Measurements from ENCODE around the gene CCNG1.
"Not testable (repeated sequence)": the region's sequence is repeated elsewhere in the genome, so short reads cannot be mapped to it uniquely, and the experiment has no call there.

CCNG1 gene, protein sequence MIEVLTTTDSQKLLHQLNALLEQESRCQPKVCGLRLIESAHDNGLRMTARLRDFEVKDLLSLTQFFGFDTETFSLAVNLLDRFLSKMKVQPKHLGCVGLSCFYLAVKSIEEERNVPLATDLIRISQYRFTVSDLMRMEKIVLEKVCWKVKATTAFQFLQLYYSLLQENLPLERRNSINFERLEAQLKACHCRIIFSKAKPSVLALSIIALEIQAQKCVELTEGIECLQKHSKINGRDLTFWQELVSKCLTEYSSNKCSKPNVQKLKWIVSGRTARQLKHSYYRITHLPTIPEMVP

DNA sequence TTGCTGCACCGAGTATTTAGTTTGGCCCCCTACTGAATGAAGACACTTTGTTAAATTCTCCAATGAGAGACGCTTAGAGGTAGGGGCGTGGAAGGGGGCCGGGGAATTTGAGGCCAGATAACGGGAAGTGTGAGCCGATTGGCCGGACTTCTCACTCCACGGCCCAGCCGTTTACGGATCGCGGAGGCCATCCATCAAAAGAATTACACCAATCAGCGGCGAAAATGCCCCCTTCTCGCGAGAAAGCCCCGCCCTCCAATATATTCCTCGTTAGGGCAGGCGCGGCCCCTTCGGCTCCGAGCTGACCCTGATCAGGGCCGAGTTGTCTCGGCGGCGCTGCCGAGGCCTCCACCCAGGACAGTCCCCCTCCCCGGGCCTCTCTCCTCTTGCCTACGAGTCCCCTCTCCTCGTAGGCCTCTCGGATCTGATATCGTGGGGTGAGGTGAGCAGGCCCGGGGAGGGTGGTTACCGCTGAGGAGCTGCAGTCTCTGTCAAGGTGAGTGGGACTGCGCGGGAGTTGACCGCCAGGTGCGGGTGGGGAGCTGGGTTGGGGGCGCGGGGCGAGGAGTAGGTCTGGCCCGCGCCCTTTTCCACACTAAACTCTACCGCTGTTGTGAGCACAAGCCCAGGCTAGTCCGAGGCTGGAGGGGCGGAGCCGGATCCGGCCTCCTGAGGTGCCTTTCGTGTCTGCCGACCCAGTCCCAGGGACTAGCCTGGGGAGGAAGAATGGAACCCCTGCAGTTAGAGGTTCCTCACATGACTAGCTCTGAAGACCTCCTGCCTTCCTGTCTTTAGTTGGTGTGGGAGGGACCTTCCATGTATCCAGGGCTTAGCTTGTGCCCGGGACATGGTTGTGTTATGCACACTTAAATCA, at the start of gene CCNG1:
Gene CCNG1 (plus strand): TSS at position 287 of the 874 bp plus-strand sequence. CDS start 1,662 bp downstream, outside the sequence.
- DNase-seq = peak; percentile 72 to 94

DNA sequence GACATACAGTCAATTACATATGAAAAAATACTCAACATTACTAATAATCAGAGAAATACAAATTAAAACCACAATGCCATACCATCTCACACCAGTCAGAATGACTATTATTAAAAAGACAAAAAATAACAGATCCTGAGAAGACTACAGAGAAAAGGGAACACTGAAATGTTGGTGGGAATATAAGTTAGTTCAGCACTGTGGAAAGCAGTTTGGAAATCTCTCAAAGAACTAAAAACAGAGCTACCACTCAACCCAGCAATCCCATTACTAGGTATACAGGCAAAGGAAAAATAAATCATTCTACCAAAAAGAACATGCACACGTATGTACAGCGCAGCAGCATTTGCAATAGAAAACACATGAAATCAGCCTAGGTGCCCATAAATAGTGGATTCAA, 41.6 kb upstream of the CCNG1 start:
- no peak for DNase-seq

DNA sequence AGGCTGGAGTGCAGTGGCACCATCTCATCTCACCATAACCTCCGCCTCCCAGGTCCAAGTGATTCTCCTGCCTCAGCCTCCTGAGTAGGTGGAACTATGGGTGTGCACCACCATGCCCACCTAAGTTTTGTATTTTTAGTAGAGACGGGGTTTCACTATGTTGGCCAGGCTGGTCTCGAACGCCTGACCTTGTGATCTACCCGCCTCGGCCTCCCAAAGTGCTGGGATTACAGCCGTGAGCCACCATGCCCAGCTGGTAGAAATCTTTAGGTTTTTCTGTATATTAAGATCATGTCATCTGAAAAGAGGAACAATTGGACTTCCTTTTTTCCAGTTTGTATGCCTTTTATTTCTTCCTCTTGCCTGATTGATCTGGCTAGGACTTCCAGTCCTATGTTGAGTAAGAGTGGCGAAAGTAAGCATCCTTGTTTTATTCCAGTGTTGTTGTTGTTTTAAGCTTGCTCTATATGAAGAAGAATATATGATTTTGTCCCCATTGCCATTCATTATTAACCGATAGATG, 40.5 kb upstream of the CCNG1 start:
- DNase-seq = not testable (repeated sequence)

DNA sequence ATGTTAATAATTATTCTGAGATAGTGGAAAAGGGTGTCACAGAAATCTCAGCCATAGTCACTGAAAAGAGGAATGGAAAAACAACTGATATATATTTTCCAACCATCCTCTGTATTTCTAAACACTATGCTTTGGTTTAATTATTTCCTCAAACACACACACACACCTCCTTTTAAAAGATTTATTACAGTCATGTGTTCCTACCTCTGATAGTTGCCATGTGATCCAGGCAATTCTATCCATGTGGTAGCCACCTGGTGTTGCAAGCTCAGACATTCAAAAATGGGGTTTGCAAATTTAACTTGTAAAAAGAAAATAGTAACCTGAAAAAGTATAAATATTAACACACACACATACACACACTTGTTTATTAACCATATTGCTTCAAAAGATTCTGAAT, 40.0 kb upstream of the CCNG1 start:
- DNase-seq = no peak

DNA sequence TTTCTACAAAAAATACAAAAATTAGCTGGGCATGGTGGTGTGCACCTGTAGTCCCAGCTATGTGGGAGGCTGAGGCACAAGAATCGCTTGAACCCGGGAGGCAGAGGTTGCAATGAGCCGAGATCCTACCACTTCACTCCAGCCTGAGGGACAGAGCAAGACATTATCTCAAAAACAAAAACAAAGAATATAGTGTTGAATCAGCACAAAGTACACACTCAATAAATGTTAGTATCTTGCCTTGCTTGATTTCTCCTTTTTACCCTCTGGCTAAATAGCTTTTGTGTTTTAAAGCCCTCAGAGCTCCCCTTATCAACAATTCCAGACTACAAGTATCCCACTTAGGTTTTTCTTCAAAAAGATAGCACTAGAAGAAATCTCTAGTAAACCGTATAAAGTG, 37.5 kb upstream of the CCNG1 start:
- DNase-seq = no peak

DNA sequence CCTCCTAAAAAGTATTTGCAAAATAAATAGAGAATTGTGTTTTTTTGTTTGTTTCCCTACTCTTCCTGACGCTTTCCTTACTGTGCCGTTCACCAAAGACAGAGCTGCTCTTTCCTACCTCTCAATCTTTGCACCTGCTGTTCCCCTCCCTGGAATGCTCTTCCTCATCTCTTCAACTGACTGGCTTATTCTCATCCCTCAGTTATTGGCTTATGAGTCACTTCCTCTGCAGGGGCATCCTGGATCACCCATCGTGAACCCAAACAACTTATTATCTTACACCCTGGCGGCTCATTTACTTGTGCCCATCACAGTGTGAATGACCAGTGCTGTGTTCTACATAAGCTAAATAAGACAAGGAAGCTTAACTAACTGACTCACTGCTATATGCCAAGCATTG, 36.1 kb upstream of the CCNG1 start:
- no peak for DNase-seq

DNA sequence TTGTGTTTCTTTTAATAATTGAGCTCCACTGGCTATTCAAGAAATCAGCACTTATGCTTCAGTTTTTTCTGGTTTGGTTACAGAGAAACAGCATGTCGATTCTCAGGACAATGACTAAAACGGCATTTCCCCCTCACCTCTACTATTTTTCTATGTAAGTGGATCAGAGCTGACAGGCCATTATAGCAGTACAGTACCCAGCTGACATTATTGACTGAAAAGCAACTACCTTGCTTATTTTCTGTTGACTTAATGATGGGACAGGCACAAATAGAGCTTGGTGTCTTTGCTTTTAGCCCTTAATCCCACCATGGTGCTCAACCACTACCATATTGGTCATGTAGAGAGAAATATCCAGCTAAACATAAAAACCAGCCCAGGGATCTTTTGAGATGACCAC, 35.4 kb upstream of the CCNG1 start:
- DNase-seq = no peak

DNA sequence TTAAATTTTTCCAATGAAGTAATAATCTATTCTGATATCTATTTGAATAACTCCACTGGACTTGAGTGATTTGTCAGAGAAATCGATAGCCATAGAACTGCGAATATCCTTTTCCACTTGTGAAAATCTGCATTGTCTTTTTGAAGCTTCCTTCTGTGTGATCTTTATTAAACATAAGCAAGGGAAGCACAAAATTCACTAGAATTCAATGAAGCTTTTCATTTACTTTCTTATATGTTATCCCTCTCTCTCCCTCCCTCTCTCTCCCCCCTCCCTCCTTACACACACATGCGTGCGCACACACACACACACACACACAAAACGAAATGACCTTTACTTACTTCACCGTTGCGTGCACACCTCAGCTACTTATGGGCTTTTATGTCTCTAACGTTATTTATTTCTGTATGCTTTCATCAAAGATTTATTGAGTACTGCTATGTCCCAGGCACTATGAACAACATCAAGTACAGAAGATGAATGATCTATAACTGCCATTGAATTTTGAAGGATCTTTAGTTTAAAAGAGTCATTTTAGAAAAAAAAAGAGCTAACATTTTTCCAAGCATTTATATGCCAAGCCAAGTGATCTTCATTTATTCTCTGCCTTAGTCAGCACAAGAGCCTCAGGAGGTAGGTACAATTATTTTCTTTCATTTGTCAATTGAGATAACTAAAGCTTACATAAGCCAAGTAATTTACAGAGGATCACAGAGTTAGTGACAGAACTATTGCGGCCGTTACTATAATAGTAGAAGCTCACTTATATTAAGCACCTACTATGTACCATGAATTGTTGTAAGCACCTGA, 32.8 kb upstream of the CCNG1 start:
- no peak for DNase-seq

DNA sequence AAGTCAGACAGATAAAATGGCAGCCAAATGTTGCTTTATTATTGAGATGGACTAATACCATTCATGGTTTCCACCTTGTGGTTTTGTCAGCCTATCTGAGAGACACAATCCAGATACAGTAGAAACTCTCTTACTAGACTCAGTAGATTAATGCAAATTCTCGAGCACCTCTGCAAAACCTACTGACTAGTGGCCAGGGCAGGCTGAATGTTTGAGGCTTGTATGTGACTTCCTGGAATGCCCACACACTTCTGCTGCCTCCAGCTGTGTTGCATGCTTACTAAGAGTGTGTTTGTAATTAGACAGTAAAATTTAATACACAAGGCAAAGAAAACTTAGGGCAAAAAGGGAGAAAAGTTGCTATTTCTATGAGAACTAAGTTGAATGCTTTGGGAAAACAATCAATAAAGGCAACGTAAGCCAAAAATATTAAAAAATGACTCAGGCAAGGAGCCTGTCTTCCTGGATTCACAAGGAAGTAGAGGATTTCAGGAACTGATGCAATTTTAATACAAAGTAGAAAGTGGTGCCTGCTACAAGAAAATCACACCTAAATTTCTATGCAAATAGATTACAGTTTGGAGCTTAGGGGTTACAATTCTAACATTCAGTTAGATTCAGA, 30.2 kb upstream of the CCNG1 start:
- DNase-seq = no peak

DNA sequence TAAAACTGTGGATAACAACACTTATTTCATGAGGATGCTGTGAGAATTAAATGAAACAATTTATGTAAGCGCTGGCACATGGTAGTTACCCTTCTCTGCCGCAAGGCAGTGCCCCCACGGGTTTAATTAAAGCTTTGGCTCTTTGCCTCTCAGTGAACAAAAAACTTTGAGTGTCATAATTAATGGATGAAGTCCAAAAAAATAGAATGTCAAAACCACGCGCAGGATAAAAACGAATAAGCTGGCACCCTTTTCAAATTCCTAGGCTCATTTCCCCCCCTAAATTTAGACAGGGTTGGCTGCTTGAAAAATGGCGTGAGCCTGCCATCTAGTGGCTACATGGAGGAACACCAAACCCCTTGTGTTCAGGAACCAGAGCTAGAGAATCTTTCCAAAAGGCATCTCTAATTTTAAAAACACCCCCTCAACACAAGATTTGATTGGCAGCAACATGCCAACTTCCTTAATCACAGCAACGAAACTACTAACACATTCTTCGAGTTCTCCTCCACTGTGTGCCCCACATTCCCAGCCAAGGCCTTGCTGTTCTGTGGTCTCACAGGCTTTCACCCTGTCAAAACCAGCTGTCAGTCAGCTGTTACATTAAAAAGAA, 29.0 kb upstream of the CCNG1 start:
- peak; percentile 7 to 32 for DNase-seq

DNA sequence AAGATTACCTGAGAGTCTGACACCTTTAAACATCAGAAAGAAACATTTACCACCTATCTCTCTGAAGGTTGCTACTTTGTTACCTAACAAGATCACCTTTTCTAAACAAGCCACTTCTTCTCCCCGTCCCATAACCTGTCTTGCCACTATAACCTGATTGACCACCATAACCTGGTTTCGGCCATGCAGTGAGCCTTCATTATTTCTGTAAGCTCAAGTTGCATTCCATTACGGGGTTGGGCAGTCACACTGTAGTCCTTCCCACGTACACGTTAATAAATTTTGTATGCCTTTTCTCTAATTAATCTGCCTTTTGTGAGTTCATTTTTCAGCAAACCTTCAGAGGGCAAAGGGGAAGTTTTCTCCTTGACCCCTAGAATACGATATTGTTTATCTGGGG, 28.0 kb upstream of the CCNG1 start:
- no peak for DNase-seq

DNA sequence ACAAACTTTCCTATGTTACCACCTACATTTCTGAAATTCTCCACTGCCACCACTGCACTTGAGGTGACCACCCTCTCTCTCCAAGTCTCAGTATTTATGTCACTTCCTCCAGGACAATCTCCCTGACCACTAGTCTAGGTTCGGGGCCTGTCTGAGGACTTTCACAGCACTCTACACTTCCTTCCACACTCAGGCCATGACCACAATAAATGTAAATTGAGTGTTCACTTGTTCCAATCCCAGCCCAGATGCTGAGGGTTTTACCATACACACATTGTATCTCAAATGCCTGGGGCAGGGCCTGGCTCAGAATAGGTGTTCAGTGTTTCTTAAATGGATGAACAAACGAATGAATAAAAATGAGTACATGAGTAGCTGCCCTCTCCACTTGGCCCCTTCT, 26.9 kb upstream of the CCNG1 start:
- DNase-seq = no peak

DNA sequence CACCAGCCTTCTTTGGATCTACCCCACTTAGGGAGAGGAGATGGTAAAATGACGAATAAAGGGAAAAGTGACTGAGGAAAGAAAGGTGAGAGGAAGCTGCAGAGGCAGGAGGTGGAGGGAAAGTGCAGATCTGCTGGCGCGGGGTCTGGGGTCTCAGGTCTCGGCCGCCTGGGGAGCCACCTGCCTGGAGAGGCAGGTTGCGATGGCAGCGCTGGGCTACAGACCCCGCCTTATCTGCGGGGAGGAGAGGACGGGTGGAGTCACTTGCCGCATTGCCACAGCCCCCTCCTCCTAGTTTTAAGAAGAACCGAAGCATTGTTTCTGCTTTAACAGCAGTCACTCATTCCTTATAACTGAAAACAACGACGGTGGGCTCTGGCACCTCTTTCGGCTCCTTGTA, 21.7 kb upstream of the CCNG1 start:
- DNase-seq = not testable (repeated sequence)

DNA sequence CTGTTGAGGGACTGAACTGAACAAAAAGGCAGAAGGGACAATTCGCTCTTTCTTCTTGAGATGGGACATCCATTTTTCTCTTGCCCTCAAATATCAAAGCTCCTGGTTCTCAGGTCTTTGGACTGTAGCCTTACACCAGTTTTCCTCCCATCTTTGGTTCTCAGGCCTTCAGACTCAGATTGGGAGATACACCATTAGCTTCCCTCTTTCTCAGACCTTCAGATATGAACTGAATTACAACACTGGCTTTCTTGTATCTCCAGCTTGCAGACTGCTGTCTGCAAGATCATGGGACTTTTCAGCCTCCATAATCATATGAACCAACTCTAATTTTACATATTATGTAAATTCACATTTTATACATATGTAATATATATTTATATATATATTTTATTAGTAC, 12.6 kb upstream of the CCNG1 start:
- DNase-seq = peak in 1 of 2 donors; percentile 23

DNA sequence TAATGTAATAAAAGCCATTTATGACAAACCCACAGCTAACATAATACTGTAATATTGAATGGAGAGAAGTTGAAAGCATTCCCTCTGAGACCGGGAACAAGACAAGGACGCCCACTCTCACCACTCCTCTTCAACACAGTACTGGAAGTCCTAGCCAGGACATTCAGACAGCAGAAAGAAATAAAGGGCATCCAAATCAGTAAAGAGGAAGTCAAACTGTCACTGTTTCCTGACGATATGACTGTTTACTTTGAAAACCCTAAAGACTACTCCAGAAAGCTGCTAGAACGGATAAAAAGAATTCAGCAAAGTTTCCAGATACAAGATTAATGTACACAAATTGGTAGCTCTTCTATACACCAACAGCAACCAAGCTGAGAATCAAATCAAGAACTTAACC, 11.3 kb upstream of the CCNG1 start:
- DNase-seq = peak in 1 of 2 donors; percentile 84

DNA sequence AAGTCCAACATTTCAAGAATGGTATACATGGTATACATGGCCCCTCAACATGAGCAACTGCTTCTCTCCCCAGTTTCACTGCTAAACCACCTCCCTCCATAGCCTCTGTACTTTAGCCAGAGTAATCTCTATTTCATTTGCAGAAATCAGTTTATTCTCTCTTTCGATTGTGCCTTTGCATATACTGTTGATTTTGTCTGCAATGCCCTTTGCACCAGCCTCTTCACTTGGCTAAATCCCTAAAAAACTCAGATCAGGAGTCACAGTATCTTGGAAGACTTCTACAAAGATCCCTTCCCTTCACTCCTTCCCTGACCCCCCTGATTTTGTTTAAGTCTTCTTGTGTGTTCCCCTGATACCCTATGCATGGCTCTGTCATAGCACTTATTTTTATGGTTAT, 4.9 kb upstream of the CCNG1 start:
- no peak for DNase-seq

DNA sequence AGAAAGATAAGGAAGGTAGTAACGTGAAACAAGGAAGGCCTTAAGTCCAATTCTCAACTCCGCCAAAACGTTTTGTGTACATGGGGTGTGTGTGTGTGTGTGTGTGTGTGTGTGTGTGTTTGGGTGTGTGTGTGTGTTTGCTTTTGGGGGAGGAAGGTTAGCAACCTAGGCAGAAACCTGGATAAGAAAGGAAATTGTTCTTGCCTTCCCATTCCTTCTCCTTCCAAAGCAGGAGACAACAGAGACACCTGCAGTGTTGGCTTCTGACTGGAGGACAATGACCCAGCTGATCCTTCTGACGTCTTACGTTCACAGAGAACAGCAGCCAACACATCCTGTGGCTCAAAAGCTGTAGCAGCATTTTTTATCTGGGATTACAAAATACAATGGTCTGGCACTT, 4.1 kb upstream of the CCNG1 start:
- no peak for DNase-seq

DNA sequence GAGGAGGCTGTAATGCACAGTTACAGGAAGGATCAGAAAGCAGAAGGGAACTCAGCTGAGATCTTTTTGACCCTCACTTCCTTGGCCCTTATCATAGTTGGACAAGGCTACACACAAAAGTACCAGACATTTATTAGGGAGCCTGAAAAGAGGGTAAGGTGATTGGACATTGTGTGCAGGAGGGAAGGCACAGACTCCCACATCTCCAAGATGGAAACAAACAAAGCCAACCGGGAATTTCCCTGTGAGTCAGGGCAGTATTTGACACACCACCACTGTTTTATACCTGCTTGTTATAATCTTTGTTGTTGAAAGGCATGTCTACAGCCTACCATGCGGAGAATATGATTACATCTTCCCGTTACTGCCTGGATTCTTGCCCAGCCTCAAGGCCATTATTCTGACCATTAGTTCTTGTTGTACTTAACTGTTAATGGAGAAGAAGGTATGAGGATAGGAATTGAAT, 3.0 kb upstream of the CCNG1 start:
- peak in 1 of 2 donors; percentile 20 for DNase-seq

DNA sequence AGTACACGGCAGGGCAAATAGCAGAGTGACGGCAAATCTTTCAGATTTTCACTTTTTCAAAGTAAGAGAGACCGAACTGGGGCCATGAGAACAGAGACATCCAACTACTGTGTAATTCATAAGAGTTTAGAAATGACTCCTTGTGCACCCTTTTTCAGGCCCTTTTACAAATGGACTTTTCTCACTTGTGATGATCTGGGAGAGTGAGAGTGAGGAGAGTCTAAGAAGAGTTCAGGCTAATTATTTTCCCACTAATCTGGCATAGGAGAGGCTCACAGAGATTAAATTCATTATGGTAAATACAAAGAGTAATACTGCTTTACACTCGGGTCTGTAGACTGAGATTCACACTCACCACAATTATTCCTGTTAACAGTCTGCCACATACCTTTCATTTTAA, 880 bp upstream of the CCNG1 start:
- no peak for DNase-seq

DNA sequence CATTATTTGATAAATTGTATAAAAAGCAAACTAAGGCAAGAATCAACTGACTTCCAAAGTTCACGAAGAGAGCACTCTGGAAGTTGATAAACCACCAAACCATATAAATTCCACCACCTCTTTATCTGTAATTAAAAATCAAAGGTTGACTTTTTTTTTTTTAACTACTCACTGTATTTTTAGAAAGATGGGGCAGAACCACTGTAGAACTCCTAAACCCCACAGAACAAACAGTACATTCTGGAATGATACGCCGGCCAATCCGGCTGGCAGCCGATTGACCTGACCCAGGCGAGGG, 435 bp upstream of the CCNG1 start:
- no peak for DNase-seq

DNA sequence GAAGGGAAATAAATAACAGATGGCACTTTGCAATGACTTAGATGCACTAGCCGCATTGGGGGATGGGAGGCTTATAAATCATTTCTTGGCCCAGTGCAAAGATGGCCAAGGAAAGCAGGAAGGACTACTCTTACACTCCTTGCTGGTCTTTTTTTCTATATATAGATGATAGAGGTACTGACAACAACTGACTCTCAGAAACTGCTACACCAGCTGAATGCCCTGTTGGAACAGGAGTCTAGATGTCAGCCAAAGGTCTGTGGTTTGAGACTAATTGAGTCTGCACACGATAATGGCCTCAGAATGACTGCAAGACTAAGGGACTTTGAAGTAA, 1.7 kb downstream of the CCNG1 start:
- peak in 1 of 2 donors; percentile 54 for DNase-seq

DNA sequence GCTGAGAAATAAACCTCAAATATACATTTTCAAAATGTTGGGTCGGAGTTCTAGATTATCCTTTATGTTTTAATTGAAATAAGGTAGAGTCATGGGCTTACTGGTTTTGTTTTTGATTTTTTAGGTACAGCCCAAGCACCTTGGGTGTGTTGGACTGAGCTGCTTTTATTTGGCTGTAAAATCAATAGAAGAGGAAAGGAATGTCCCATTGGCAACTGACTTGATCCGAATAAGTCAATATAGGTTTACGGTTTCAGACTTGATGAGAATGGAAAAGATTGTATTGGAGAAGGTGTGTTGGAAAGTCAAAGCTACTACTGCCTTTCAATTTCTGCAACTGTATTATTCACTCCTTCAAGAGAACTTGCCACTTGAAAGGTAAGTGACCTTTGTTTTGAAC, 3.6 kb downstream of the CCNG1 start:
- no peak for DNase-seq

DNA sequence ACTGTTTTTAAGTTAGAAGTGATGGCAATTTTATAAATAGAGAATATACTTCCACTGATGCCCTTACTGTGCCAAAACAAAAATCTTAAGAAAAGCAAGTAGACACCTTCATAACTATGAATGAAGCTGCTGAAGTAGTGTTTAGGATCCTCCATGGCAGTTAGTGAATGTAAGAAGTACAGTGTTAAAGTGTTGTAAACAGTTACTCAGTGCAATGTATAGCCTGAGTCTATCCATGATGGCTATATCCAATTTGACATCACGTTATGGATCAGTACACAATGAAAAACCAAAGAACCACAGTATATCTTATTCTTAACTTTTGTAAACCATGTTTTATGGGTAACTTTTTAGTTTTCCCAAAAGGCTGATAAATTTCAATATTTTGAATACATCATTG, 7.1 kb downstream of the CCNG1 start:
- DNase-seq = no peak
